GM08714 (cell line): Measurements from ENCODE around the gene C6orf52.
"Not testable (repeated sequence)": the region's sequence is repeated elsewhere in the genome, so short reads cannot be mapped to it uniquely, and the experiment has no call there.

Experiments
- H3K4me3 ChIP-seq: fragments of 200-500 bp; sonication (Bioruptor generic); 2 replicates; pipeline ENCODE4 v1.5.1; 2014; ENCODE audit warnings: mild to moderate bottlenecking, low read length, inconsistent platforms
- ZNF274 ChIP-seq: IDR thresholded peaks from 2 replicates; pipeline ENCODE4 v1.6.1; 2012; ENCODE audit warnings: mild to moderate bottlenecking, low read depth, low read length

C6orf52 gene

DNA sequence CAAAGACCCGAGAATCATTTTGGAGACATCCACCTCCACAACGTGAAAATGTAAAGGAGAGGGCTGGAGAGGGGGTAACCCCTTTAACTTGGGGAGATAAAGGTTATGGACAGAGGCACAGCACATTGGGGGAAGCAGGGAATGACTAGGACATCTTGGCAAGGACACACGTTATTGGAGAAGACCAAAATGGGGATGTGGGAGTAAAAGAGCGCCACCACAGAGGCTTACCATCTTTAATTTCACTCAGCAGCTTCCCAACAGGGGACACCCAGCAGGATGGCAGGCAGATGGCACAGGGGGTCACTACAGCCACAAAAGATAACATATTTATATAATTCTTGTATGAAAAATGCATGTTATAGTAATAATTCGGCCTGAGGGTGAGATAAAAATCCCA is 9.8 kb downstream of the C6orf52 start:
- no peak overlapping the region for H3K4me3 ChIP-seq
- no peak for TF ChIP-seq ZNF274

DNA sequence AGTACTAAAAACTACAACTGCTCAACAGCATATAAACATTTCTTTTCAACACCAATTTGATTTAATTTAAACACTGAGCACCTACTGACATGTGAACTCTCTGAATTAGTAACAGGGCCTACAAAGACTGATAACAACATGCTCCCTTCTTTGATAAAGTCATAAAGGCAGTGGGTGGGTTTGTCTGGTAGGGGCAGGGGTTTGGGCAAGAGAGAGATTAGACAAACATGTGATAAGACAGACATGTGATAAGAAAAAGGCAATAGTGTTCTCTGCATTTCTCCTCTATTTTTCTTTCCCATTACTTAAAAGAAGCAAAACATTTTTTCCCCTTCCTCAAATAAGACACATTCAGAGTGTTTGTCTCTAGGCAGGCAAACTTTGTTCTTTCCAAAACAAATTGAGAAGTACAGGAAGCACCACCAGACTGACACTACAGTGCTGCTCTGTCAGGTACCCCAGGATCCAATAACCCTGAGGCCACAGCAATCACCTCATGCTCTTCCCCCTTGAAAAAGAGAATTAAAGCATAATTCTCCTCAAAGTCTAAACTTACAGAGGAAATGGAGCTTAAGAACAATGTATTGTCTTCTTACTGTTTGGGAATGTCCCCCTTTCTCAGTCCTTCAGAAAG is 11.9 kb downstream of the C6orf52 start:
- no peak for TF ChIP-seq ZNF274
- no peak overlapping the region for H3K4me3 ChIP-seq

DNA sequence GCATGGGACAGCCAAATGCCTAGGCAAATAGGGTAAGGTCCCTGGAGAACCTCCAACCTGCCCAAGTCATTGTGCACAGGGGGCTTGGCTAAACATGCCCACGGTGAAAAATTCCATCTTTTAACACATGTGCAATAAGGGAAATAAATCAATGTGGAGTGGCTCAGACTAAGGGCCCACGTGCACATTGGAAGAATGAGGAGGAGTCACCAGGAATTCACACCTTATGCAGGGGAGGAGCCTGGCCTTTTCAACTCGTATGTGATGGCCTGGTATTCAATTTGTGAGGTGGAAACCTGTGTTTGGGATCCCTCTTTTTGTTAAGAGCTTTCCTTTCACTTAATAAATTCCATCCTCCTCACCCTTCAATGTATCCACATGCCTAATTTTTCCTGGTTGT is 12.6 kb downstream of the C6orf52 start:
- no peak overlapping the region for H3K4me3 ChIP-seq
- TF ChIP-seq ZNF274, result no peak

DNA sequence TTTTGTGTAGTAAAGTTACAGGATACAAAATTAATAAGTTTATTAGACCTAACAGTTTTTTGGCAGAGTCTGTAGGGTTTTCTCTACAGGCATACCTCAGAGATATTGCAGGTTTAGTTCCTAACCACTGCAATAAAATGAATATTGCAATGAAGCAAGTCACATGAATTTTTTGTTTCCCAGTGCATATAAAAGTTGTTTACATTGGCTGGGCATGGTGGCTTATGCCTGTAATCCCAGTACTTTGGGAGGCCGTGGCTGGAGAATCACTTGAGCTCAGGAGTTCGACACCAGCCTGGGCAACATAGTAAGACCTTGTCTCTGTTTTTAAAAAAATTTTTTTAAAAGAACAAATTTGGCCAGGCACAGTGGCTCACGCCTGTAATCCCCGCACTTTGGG is 16.0 kb downstream of the C6orf52 start:
- no peak overlapping the region for H3K4me3 ChIP-seq
- no peak for TF ChIP-seq ZNF274

DNA sequence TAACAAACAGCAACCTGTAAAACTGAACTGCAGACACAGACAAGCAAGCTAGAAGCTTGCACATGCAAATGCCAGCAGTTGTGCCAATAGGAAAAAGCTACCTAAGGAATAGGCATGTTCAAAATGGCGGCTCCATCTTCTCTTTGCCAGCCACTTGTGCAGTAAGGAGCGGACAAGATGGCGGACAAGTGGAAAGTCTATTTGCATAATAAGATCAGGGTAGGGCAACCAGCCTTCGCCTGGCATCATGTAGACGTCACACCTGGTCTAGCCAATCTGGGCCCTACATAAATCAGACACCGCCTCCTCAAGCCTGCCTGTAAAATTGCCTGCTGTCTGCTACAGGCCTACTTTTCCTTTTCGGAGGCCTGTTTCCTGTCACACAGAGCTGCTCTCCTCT is 18.0 kb downstream of the C6orf52 start:
- TF ChIP-seq ZNF274, result no peak
- no peak overlapping the region for H3K4me3 ChIP-seq

DNA sequence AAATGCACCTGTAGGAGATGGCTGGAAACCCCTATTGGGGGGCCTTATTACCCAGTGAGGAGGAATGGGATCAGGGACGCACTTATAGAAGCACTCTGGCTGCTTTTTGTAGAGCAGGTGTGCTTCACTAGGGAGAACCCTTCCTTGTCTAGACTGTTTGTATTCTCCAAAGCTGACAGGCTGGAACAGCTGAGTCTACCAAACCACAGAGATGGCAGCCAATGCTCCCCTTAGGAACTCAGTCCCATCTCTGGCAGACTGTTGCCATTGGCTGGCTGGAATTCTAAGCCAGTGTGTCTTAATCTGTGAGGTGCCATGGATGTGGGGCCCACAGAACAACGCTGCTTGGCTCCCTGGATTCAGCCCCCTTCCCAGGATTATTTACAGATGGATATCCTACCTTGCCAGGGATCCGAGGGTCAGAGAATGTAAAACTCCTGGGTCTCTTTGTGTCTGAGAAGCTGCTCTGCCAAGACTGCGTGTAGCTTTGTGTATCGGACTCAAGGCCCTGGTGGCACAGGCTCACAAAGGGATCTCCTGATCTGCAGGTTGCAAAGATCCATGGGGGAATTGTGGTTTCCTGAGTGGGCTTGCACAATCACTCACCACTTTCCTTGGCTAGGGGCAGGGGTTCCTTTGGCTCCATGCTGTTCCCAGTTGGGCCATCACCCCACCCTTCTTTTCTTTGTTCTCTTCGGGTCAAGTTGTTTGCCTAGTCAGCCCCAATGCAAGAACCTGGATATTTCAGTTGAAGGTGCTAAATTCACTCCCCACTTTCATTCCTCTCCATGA is 26.1 kb downstream of the C6orf52 start:
- no peak overlapping the region for H3K4me3 ChIP-seq
- no peak for TF ChIP-seq ZNF274

DNA sequence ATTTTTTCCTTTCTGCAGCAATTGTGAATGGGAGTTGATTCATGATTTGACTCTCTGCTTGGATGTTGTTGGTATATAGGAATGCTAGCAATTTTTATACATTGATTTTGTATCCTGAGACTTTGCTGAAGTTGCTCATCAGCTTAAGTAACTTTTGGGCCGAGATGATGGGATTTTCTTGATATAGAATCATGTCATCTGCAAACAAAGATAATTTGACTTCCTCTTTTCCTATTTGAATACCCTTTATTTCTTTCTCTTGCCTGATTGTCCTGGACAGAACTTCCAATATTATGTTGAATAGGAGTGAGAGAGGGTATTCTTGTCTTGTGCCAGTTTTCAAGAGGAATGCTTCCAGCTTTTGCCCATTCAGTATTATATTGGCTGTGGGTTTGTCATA is 28.8 kb downstream of the C6orf52 start:
- H3K4me3 ChIP-seq, result not testable (repeated sequence)

DNA sequence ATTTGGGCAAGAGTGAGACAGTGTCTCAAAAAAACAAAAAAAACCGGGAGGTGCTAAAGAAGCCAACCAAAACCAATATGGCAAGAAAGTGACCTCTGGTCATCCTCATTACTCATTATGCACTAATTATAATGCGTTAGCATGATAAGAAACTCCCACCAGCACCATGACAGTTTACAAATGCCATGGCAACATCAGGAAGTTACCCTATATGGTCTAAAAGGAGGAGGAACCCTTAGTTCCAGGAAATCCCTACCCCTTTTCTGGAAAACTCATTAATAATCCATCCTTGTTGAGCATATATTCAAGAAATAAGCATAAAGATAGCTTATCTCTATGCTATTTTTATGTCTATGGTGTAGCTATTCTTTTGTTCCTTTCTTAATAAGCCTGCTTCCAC is 31.7 kb downstream of the C6orf52 start:
- no peak overlapping the region for H3K4me3 ChIP-seq
- no peak for TF ChIP-seq ZNF274

DNA sequence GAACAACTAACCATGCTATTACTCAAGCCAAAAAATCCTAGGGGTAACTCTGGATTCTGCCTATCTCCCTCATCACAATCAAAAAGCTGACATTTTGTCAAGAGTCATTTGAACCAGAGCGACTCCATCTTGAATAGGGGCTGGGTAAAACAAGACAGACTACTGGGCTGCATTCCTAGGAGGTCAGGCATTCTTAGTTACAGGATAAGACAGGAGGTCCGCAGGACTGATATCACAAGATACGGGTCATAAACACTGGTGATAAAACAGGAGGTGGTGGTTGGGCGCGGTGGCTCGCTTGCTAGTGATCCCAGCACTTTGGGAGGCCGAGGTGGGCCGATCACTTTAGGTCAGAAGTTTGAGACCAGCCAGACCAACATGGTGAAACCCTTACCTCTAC is 32.2 kb downstream of the C6orf52 start:
- H3K4me3 ChIP-seq, result no peak overlapping the region
- TF ChIP-seq ZNF274, result no peak

DNA sequence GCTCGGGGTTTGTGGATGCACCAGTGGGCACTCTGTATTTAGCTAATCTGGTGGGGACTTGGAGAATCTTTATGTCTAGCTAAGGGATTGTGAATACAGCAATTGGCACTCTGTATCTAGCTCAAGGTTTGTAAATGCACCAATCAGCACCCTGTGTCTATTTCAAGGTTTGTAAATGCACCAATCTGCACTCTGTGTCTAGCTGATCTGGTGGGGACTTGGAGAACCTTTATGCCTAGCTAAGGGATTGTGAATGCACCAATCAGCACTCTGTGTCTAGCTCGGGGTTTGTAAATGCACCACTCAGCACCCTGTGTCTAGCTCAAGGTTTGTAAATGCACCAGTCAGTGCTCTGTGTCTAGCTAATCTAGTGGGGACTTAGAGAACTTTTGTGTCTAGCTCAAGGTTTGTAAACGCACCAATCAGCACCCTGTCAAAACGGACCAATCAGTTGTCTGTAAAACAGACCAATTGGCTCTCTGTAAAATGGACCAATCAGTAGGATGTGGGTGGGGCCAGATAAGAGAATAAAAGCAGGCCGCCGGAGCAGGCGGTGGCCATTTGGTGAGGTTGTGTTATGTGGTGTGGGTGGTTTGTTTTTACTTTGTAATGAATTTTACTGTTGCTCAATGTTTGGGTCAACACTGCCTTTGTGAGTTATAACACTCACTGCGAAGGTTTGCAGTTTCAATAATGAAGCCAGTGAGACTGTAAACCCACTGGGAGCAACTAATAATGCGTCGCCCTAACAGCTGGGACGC is 33.8 kb downstream of the C6orf52 start:
- H3K4me3 ChIP-seq, result not testable (repeated sequence)

DNA sequence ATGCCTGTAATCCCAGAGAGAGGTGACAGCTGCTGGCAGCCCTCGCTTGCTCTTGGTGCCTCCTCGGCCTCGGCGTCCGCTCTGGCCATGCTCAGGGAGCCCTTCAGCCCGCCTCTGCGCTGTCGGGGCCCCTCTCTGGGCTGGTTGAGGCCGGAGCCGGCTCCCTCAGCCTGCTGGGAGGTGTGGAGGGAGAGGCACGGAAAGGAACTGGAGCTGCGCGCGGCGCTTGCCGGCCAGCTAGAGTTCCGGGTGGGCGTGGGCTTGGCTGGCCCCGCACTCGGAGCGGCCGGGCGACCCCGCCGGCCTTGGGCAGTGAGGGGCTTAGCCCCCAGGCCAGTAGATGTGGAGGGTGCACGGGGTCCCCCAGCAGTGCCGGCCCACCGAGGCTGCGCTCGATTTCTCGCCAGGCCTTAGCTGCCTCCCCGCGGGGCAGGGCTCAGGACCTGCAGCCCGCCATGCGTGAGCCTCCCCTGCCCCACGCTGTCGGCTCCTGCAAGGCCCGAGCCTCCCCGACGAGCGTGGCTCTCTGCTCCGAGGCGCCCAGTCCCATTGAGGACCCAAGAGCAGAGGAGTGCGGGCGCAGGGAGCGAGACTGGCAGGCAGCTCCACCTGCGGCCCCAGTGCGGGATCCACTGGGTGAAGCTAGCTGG is 34.6 kb downstream of the C6orf52 start:
- no peak for TF ChIP-seq ZNF274
- no peak overlapping the region; the same call in 1 of the 2 replicates for H3K4me3 ChIP-seq

DNA sequence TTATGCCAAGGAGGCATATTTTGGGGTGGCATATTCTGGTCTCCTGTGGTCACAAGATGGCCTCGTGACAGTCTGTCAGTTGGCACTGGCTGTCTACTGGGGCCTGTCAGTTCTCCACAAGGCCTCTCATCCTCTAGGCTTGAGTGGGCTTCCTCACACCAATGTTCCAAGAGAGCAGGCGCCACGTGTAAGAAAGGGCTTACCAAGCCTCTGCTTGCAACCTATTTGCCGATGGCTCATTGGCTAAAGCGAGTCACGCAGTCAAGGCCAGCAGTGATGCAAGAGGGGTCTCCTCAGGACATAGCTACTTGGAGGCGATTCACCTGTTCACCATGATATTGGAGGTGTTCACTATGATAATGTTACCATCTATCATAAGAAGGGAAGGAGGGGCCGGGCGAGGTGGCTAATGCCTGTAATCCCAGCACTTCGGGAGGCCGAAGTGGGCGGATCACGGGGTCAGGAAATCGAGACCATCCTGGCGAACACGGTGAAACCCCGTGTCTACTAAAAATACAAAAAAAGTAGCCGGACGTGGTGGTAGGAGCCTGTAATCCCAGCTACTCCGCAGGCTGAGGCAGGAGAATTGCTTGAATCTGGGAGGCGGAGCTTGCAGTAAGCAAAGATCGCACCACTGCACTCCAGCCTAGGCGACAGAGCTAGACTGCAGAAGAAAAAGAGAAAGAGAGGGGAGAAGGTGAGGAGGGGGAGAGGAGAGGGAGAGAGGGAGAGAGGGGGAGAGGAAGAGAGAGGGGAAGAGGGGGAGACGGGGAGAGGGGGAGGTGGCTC is 35.3 kb downstream of the C6orf52 start:
- no peak overlapping the region; the same call in 1 of the 2 replicates for H3K4me3 ChIP-seq

DNA sequence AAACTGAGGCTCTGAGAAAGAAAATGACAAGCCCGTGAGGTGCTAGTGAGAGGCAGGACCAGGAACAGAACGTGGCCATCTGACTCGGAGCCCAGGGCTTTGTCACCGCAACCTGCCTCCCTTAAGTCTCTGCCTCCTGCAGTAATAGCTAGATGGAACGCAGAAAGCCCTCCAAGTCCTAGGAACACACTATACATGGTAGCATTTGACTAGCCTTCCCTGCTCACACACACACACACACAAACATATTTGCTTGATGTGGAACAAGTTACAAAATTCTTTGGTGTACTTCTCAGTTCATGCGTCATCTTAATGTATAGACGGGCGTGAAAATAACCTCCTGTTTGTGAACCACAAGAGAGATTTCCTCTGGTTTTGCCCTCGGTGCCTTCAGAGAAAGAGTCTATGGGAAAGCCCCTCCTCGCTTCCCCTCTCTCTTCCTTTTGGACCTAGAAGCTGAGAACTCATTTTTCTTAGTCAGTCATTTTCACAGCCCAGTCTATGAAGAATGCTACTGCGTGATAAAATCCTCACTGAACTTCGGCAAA is 38.8 kb downstream of the C6orf52 start:
- no peak overlapping the region for H3K4me3 ChIP-seq
- no peak for TF ChIP-seq ZNF274

More for the DNA sequence above, 35.3 kb downstream of the C6orf52 start:
- no peak for TF ChIP-seq ZNF274

DNA sequence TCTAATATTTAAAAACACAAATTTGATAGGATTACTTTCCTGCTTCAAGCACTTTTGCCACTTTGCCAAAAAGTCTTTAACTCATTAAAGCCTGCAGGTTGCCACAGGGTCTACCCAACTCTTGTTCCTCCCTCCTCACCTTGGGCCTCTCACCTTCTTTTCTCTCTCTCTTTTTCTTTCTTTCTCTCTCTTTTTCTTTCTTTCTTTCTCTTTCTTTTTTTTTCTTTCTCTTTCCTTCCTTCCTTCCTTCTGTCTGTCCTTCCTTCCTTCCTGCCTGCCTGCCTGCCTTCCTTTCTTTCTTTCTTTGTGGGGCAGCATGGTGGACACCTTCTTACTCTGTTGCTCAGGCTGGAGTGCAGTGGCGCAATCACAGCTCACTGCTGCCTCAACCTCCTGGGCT is 50.2 kb downstream of the C6orf52 start:
- no peak overlapping the region for H3K4me3 ChIP-seq
- TF ChIP-seq ZNF274, result no peak
